Upper lobe of left lung (tissue), 6 donors: ENCODE measurements around the gene CIBAR2. TPM values are rescaled to one million over a fixed set of nuclear protein-coding genes. Genes with fewer than 3 reads are reported as not detected.

Experiments used
- ATAC-seq, 2 donors: fragments of 200-7000 bp; cut with Tn5 transposase; one replicate each; pipeline ENCODE4 v1.9.1; 2022; ENCODE audit warnings: mild to moderate bottlenecking in 2 of 2, moderate library complexity in 2 of 2; ENCODE audit not compliant: low FRiP score in 2 of 2
- DNase-seq, 2 donors: peaks; one replicate each; pipeline ENCODE4 v3.0.0-alpha.2; 2019 to 2020
- H3K27ac ChIP-seq, 4 donors: fragments of 200-600 bp; sonication (generic); one replicate each; pipeline ENCODE4 v1.5.1; 2016 to 2019
- H3K27me3 ChIP-seq, 4 donors: fragments of 200-600 bp; sonication (generic); one replicate each; pipeline ENCODE4 v1.5.1; 2017 to 2019
- H3K36me3 ChIP-seq, 4 donors: fragments of 200-600 bp; sonication (generic); one replicate each; pipeline ENCODE4 v1.5.1; 2016 to 2019
- H3K4me1 ChIP-seq, 4 donors: fragments of 200-600 bp; sonication (generic); one replicate each; pipeline ENCODE4 v1.5.1; 2018 to 2019
- H3K4me3 ChIP-seq, 4 donors: fragments of 200-600 bp; sonication (generic); one replicate each; pipeline ENCODE4 v1.5.1; 2017 to 2019; ENCODE audit warnings: mild to moderate bottlenecking in 2 of 4, moderate library complexity in 1 of 4
- H3K9me3 ChIP-seq, 4 donors: fragments of 200-600 bp; sonication (generic); one replicate each; pipeline ENCODE4 v1.5.1; 2018 to 2019
- CTCF ChIP-seq, 6 experiments: fragments of 450-650 bp in 4 of 6; fragments of 200-600 bp in 2 of 6; sonication (generic) in 2 of 6; IDR thresholded peaks; one replicate each; pipeline ENCODE4 v1.5.1; 2016 to 2019; ENCODE audit warnings: antibody characterized with exemption in 6 of 6
- EP300 ChIP-seq, 4 donors: sonication (generic); formaldehyde crosslinking; IDR thresholded peaks; one replicate each; pipeline ENCODE4 v1.5.1; 2017; ENCODE audit warnings: antibody characterized with exemption in 4 of 4, control low read depth in 2 of 4
- POLR2A ChIP-seq, 4 donors: fragments of 450-650 bp; IDR thresholded peaks; one replicate each; pipeline ENCODE4 v1.5.1; 2016 to 2017; ENCODE audit warnings: antibody characterized with exemption in 4 of 4, mild to moderate bottlenecking in 2 of 4
- POLR2AphosphoS5 ChIP-seq, 2 donors: sonication (generic); formaldehyde crosslinking; IDR thresholded peaks; one replicate each; pipeline ENCODE4 v1.5.1; 2017; ENCODE audit warnings: antibody characterized with exemption in 2 of 2
- WGBS, 2 donors: methylation state at CpG; one replicate each; pipeline ENCODE4 v1.1.5; 2017 to 2018; 5-methylcytosine and 5-hydroxymethylcytosine counted together
- total RNA-seq, 6 donors: library from RNA; depleted of rRNA in 4 of 6; stranded (reverse); fragments of >200 nt in 4 of 6; gene quantifications; one replicate each; pipeline versions ENCODE4 v1.1.0 to v1.2.1, GENCODE V29; 2016 to 2021
- donor health status: DM: no; HTN: no; CAD: no; lungs with moderate emphysema.
- donor health status: DM: no; HTN: yes; CAD: no; lungs with severe emphysema.

CIBAR2 gene
- total RNA-seq, 6 donors from 2014 or later = 0.40 to 35.6 (median 9.9) TPM

GRCh38 chr16:85126705-85127378, 14.6 kb upstream of the CIBAR2 start:
- H3K4me1 ChIP-seq = peaks cover 21 to 47% (median 30%) of the 10 kb centered on the region in 4 donors
- DNase-seq (peak in 1 of 2 donors; percentile 69), ATAC-seq (peak in 1 of 2 donors; percentile 59)
- 19 to 30% methylated on average over 14 to 20 of the region's 20 CpGs for WGBS, 2 donors
- no peaks in the 10 kb centered on the region for H3K27me3 ChIP-seq
- H3K36me3 ChIP-seq = no peaks in the 10 kb centered on the region
- no peaks in the 10 kb centered on the region for H3K9me3 ChIP-seq
- TF ChIP-seq POLR2A (IDR thresholded peaks at IDR 0.05) (no peak), EP300 (IDR thresholded peaks at IDR 0.05) (no peak), CTCF (IDR thresholded peaks at IDR 0.05) (no peak), POLR2AphosphoS5 (IDR thresholded peaks at IDR 0.05) (no peak)
- no peak overlapping the region for H3K4me3 ChIP-seq
- peak overlapping the region in 2 of 4 donors; percentile 26 to 44 for H3K27ac ChIP-seq

DNA sequence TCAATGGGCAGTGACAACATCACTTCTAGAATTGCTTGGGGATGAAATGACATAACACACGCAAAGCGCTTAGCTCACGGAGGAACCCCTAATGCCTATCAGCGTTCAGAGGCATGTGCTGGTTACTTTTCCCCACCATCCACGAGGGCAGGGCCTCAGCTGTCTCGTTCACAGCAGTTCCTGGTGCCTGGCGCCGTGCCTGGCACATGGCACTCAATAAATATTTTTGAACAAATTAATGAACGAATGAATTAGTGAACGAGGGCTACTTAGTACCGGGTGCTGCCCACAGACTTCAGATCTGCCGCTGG, 14.1 kb upstream of the CIBAR2 start:
- Histone ChIP-seq H3K4me1 (peaks cover 21 to 47% (median 30%) of the 10 kb centered on the region in 4 donors), H3K27ac (peak overlapping the region in 2 of 4 donors; percentile 26 to 44), H3K36me3 (no peaks in the 10 kb centered on the region), H3K9me3 (no peaks in the 10 kb centered on the region), H3K4me3 (no peak overlapping the region), H3K27me3 (no peaks in the 10 kb centered on the region)
- DNase-seq (no peak), ATAC-seq (no peak)
- TF ChIP-seq EP300 (IDR thresholded peaks at IDR 0.05) (no peak), POLR2AphosphoS5 (IDR thresholded peaks at IDR 0.05) (no peak), CTCF (IDR thresholded peaks at IDR 0.05) (no peak), POLR2A (IDR thresholded peaks at IDR 0.05) (no peak)
- 69 to 77% methylated on average over 5 to 12 of the region's 12 CpGs for WGBS, 2 donors

GRCh38 chr16:85125570-85126393, 13.5 kb upstream of the CIBAR2 start:
- no peak for ATAC-seq
- no peaks in the 10 kb centered on the region for H3K27me3 ChIP-seq
- H3K4me1 ChIP-seq = peaks cover 16 to 42% (median 26%) of the 10 kb centered on the region in 4 donors
- WGBS, 2 donors = 57 to 83% methylated on average over 8 to 12 of the region's 16 CpGs
- H3K27ac ChIP-seq = peak overlapping the region in 1 of 4 donors; percentile 44
- no peaks in the 10 kb centered on the region for H3K36me3 ChIP-seq
- no peak overlapping the region for H3K4me3 ChIP-seq
- no peaks in the 10 kb centered on the region for H3K9me3 ChIP-seq
- DNase-seq = no peak
- TF ChIP-seq CTCF (IDR thresholded peaks at IDR 0.05) = no peak
- TF ChIP-seq POLR2A (IDR thresholded peaks at IDR 0.05) = no peak
- TF ChIP-seq POLR2AphosphoS5 (IDR thresholded peaks at IDR 0.05) = no peak

GRCh38 chr16:85124636-85125346, 12.5 kb upstream of the CIBAR2 start:
- DNase-seq (no peak), ATAC-seq (peak in 1 of 2 donors; percentile 13)
- Histone ChIP-seq H3K9me3 (no peaks in the 10 kb centered on the region), H3K4me3 (no peak overlapping the region), H3K36me3 (no peaks in the 10 kb centered on the region), H3K27ac (peak overlapping the region; percentile 50 to 87 (median 82)), H3K27me3 (no peaks in the 10 kb centered on the region), H3K4me1 (peaks cover 13 to 32% (median 18%) of the 10 kb centered on the region in 4 donors)
- TF ChIP-seq POLR2A (IDR thresholded peaks at IDR 0.05) (no peak), EP300 (IDR thresholded peaks at IDR 0.05) (no peak), POLR2AphosphoS5 (IDR thresholded peaks at IDR 0.05) (no peak), CTCF (IDR thresholded peaks at IDR 0.05) (no peak)
- WGBS, 2 donors = 82 to 87% methylated on average over 11 of the region's 11 CpGs
